SK-N-SH (cell line): Measurements from ENCODE around the gene PCDHB3.

Experiments
- TAF1 ChIP-seq: IDR thresholded peaks from 2 replicates; pipeline ENCODE4 v1.6.1; 2012; ENCODE audit warnings: low read depth, mild to moderate bottlenecking, low read length, moderate library complexity, borderline replicate concordance
- TF ChIP-seq, protein P1 (sequence below): fragments of 150-350 bp; IDR thresholded peaks from 2 replicates; pipeline ENCODE4 v1.6.1; 2017; ENCODE audit warnings: antibody characterized with exemption, low read length, low read depth, borderline replicate concordance

DNA sequence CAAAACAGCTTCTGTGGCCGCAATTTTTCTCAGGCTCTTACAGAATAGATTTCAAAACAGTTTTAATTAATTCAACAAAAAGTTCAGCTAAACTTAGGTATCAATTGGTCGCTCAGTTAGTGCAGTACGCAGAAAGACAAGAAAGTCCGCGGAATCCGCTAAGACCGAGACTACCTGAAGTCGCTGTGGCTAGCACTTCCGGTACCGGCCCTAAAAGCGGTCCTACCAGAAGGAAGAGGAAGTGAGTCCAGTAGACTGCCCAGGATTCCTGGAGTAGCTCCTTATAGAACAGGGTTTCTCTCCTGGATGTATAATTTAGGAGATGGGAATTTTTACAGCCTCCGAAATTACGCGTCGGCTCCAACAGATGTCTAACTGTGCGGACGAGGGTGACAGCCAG lies 22.4 kb upstream of the PCDHB3 start:
- TF ChIP-seq, protein P1, sequence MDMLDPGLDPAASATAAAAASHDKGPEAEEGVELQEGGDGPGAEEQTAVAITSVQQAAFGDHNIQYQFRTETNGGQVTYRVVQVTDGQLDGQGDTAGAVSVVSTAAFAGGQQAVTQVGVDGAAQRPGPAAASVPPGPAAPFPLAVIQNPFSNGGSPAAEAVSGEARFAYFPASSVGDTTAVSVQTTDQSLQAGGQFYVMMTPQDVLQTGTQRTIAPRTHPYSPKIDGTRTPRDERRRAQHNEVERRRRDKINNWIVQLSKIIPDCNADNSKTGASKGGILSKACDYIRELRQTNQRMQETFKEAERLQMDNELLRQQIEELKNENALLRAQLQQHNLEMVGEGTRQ, result no peak
- TF ChIP-seq TAF1, result no peak
